ENCODE data around the gene GPC6.

The GPC6 gene

DNA sequence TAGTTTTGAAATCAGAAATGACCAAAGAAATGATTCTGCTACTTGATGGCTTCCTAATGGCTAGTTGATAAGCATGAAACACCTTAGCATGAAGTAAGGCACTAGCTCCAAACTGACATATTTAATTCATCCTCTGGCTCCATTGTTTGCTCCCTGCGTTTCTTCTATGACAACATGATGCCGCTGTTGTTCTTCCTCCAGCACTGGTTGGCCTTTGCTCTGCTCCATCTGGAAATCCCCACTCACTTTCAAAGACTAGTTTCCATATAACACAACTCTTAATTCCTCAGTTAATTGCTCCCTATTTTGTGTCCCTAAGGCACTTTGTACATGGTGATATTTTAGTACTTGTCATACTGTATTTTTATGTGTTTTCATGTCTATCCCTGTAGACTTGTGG is 151.6 kb downstream of the GPC6 start:
- Histone ChIP-seq H2BK120ac (ENCODE audit: low read depth, low read length) (no peak overlapping the region), H3K27ac (replicated peaks; ENCODE audit: low read length) (no peak overlapping the region), H3K4ac (ENCODE audit: low read length) (no peak overlapping the region), H3K9me3 (replicated peaks in 1 of 2; ENCODE audit: control insufficient read depth in 2 of 2, insufficient read depth in 1 of 2, low read depth in 1 of 2, low read length in 2 of 2) (no peaks in the 10 kb centered on the region), H4K8ac (ENCODE audit: low read depth, low read length) (no peak overlapping the region), H2BK15ac (ENCODE audit: low read length) (no peak overlapping the region), H3K14ac (ENCODE audit: low read length) (no peak overlapping the region), H2AFZ (ENCODE audit: low read length) (no peak overlapping the region), H3K36me3 (replicated peaks in 1 of 2; ENCODE audit: control insufficient read depth in 2 of 2, insufficient read depth in 2 of 2, low read length in 2 of 2) (no peaks in the 10 kb centered on the region), H3K4me1 (ENCODE audit: control insufficient read depth in 2 of 2, insufficient read depth in 1 of 2, low read depth in 1 of 2, low read length in 2 of 2) (peaks cover 0 to 2% of the 10 kb centered on the region in 2 donors), H4K91ac (ENCODE audit: low read depth, low read length, poor library complexity) (no peak overlapping the region), H3K18ac (ENCODE audit: low read length) (no peak overlapping the region), H3K4me3 (ENCODE audit: low read length in 2 of 2) (no peak overlapping the region), H3K4me2 (ENCODE audit: insufficient read depth, low read length, poor library complexity, severe bottlenecking) (no peak overlapping the region), H2AK5ac (ENCODE audit: low read depth, low read length) (no peak overlapping the region), H2BK5ac (ENCODE audit: low read length) (no peak overlapping the region), H3K79me1 (ENCODE audit: low read depth, low read length) (no peaks in the 10 kb centered on the region), H3K23ac (ENCODE audit: low read depth, low read length, poor library complexity) (no peak overlapping the region), H2BK12ac (ENCODE audit: low read length) (no peak overlapping the region), H3K9ac (ENCODE audit: low read depth, low read length, poor library complexity) (no peak overlapping the region), H3K27me3 (ENCODE audit: control insufficient read depth in 3 of 3, insufficient read depth in 3 of 3, low read depth in 1 of 3, low read length in 3 of 3) (no peaks in the 10 kb centered on the region)
- no CpG with 5 or more reads among the region's 2 CpGs for WGBS, 2 donors (ENCODE audit: extremely low coverage in 2 of 2, insufficient read length in 2 of 2, insufficient replicate concordance in 1 of 2)
- DNase-seq (ENCODE audit: low spot score) = no peak

GRCh38 chr13:93386116-93386515 is 159.5 kb downstream of the GPC6 start:
- no peaks in the 10 kb centered on the region for H3K4me1 ChIP-seq (ENCODE audit: control insufficient read depth in 2 of 2, insufficient read depth in 1 of 2, low read depth in 1 of 2, low read length in 2 of 2)
- no peak for DNase-seq (ENCODE audit: low spot score)
- H4K8ac ChIP-seq (ENCODE audit: low read depth, low read length) = no peak overlapping the region
- no peak overlapping the region for H3K27ac ChIP-seq (replicated peaks; ENCODE audit: low read length)
- no peak overlapping the region for H3K4ac ChIP-seq (ENCODE audit: low read length)
- H3K4me2 ChIP-seq (ENCODE audit: insufficient read depth, low read length, poor library complexity, severe bottlenecking) = no peak overlapping the region
- no peak overlapping the region for H3K23ac ChIP-seq (ENCODE audit: low read depth, low read length, poor library complexity)
- H2AFZ ChIP-seq (ENCODE audit: low read length) = no peak overlapping the region
- H3K9me3 ChIP-seq (replicated peaks in 1 of 2; ENCODE audit: control insufficient read depth in 2 of 2, insufficient read depth in 1 of 2, low read depth in 1 of 2, low read length in 2 of 2) = no peaks in the 10 kb centered on the region
- H2BK5ac ChIP-seq (ENCODE audit: low read length) = no peak overlapping the region
- H3K27me3 ChIP-seq (ENCODE audit: control insufficient read depth in 3 of 3, insufficient read depth in 3 of 3, low read depth in 1 of 3, low read length in 3 of 3) = no peaks in the 10 kb centered on the region
- no peak overlapping the region for H3K9ac ChIP-seq (ENCODE audit: low read depth, low read length, poor library complexity)
- no peak overlapping the region for H2BK120ac ChIP-seq (ENCODE audit: low read depth, low read length)
- no peak overlapping the region for H4K91ac ChIP-seq (ENCODE audit: low read depth, low read length, poor library complexity)
- no peak overlapping the region for H3K18ac ChIP-seq (ENCODE audit: low read length)
- no peaks in the 10 kb centered on the region for H3K79me1 ChIP-seq (ENCODE audit: low read depth, low read length)
- H3K4me3 ChIP-seq (ENCODE audit: low read length in 2 of 2) = no peak overlapping the region
- H3K36me3 ChIP-seq (replicated peaks in 1 of 2; ENCODE audit: control insufficient read depth in 2 of 2, insufficient read depth in 2 of 2, low read length in 2 of 2) = no peaks in the 10 kb centered on the region
- no peak overlapping the region for H2BK12ac ChIP-seq (ENCODE audit: low read length)
- H3K14ac ChIP-seq (ENCODE audit: low read length) = no peak overlapping the region
- WGBS, 2 donors (ENCODE audit: extremely low coverage in 2 of 2, insufficient read length in 2 of 2, insufficient replicate concordance in 1 of 2) = no CpG with 5 or more reads among the region's 5 CpGs
- H2BK15ac ChIP-seq (ENCODE audit: low read length) = no peak overlapping the region
- H2AK5ac ChIP-seq (ENCODE audit: low read depth, low read length) = no peak overlapping the region

GRCh38 chr13:93388701-93389100 is 162.1 kb downstream of the GPC6 start:
- H3K14ac ChIP-seq (ENCODE audit: low read length) = no peak overlapping the region

GRCh38 chr13:93397619-93398018 is 171.0 kb downstream of the GPC6 start:
- H3K27me3 ChIP-seq (ENCODE audit: control insufficient read depth in 3 of 3, insufficient read depth in 3 of 3, low read depth in 1 of 3, low read length in 3 of 3) = no peaks in the 10 kb centered on the region
- no peak overlapping the region for H2BK5ac ChIP-seq (ENCODE audit: low read length)
- no peak overlapping the region for H2AK5ac ChIP-seq (ENCODE audit: low read depth, low read length)
- no peak overlapping the region for H2BK12ac ChIP-seq (ENCODE audit: low read length)
- no peak overlapping the region for H3K9ac ChIP-seq (ENCODE audit: low read depth, low read length, poor library complexity)
- no peak for DNase-seq (ENCODE audit: low spot score)
- no peak overlapping the region for H2BK15ac ChIP-seq (ENCODE audit: low read length)
- peaks cover 0 to 3% of the 10 kb centered on the region in 2 donors for H3K4me1 ChIP-seq (ENCODE audit: control insufficient read depth in 2 of 2, insufficient read depth in 1 of 2, low read depth in 1 of 2, low read length in 2 of 2)
- no peak overlapping the region for H3K18ac ChIP-seq (ENCODE audit: low read length)
- H3K14ac ChIP-seq (ENCODE audit: low read length) = no peak overlapping the region
- no peak overlapping the region for H2AFZ ChIP-seq (ENCODE audit: low read length)
- H3K9me3 ChIP-seq (replicated peaks in 1 of 2; ENCODE audit: control insufficient read depth in 2 of 2, insufficient read depth in 1 of 2, low read depth in 1 of 2, low read length in 2 of 2) = peaks cover 0 to 3% of the 10 kb centered on the region in 2 donors
- H3K79me1 ChIP-seq (ENCODE audit: low read depth, low read length) = no peaks in the 10 kb centered on the region
- H3K23ac ChIP-seq (ENCODE audit: low read depth, low read length, poor library complexity) = no peak overlapping the region
- H4K8ac ChIP-seq (ENCODE audit: low read depth, low read length) = no peak overlapping the region
- no peak overlapping the region for H3K4ac ChIP-seq (ENCODE audit: low read length)
- H2BK120ac ChIP-seq (ENCODE audit: low read depth, low read length) = no peak overlapping the region
- H3K27ac ChIP-seq (replicated peaks; ENCODE audit: low read length) = no peak overlapping the region
- H3K4me3 ChIP-seq (ENCODE audit: low read length in 2 of 2) = no peak overlapping the region
- no peaks in the 10 kb centered on the region for H3K36me3 ChIP-seq (replicated peaks in 1 of 2; ENCODE audit: control insufficient read depth in 2 of 2, insufficient read depth in 2 of 2, low read length in 2 of 2)
- no peak overlapping the region for H3K4me2 ChIP-seq (ENCODE audit: insufficient read depth, low read length, poor library complexity, severe bottlenecking)
- H4K91ac ChIP-seq (ENCODE audit: low read depth, low read length, poor library complexity) = no peak overlapping the region

More at GRCh38 chr13:93388701-93389100, 162.1 kb downstream of the GPC6 start:
- Histone ChIP-seq H3K27ac (replicated peaks; ENCODE audit: low read length) (no peak overlapping the region), H3K4me3 (ENCODE audit: low read length in 2 of 2) (no peak overlapping the region), H2BK5ac (ENCODE audit: low read length) (no peak overlapping the region), H2BK15ac (ENCODE audit: low read length) (no peak overlapping the region), H3K4ac (ENCODE audit: low read length) (no peak overlapping the region), H4K8ac (ENCODE audit: low read depth, low read length) (no peak overlapping the region), H3K9me3 (replicated peaks in 1 of 2; ENCODE audit: control insufficient read depth in 2 of 2, insufficient read depth in 1 of 2, low read depth in 1 of 2, low read length in 2 of 2) (no peaks in the 10 kb centered on the region), H2BK12ac (ENCODE audit: low read length) (no peak overlapping the region), H4K91ac (ENCODE audit: low read depth, low read length, poor library complexity) (no peak overlapping the region), H3K36me3 (replicated peaks in 1 of 2; ENCODE audit: control insufficient read depth in 2 of 2, insufficient read depth in 2 of 2, low read length in 2 of 2) (no peaks in the 10 kb centered on the region), H2BK120ac (ENCODE audit: low read depth, low read length) (no peak overlapping the region), H3K9ac (ENCODE audit: low read depth, low read length, poor library complexity) (no peak overlapping the region), H3K27me3 (ENCODE audit: control insufficient read depth in 3 of 3, insufficient read depth in 3 of 3, low read depth in 1 of 3, low read length in 3 of 3) (no peaks in the 10 kb centered on the region), H3K79me1 (ENCODE audit: low read depth, low read length) (no peaks in the 10 kb centered on the region), H2AK5ac (ENCODE audit: low read depth, low read length) (no peak overlapping the region), H3K18ac (ENCODE audit: low read length) (no peak overlapping the region), H3K4me2 (ENCODE audit: insufficient read depth, low read length, poor library complexity, severe bottlenecking) (no peak overlapping the region), H2AFZ (ENCODE audit: low read length) (no peak overlapping the region), H3K23ac (ENCODE audit: low read depth, low read length, poor library complexity) (no peak overlapping the region), H3K4me1 (ENCODE audit: control insufficient read depth in 2 of 2, insufficient read depth in 1 of 2, low read depth in 1 of 2, low read length in 2 of 2) (peaks cover 0 to 3% of the 10 kb centered on the region in 2 donors)
- DNase-seq (ENCODE audit: low spot score) = no peak
- no CpG with 5 or more reads among the region's 1 CpG for WGBS, 2 donors (ENCODE audit: extremely low coverage in 2 of 2, insufficient read length in 2 of 2, insufficient replicate concordance in 1 of 2)

All from neuronal stem cell (in vitro differentiated cells).